ENCODE measurements around the gene FHIP2A. TPM values are rescaled to one million over a fixed set of nuclear protein-coding genes. Genes with fewer than 3 reads are reported as not detected.

Gene FHIP2A
- polyA plus RNA-seq, 1 donor from 2014 or later, result 30.7 TPM

DNA sequence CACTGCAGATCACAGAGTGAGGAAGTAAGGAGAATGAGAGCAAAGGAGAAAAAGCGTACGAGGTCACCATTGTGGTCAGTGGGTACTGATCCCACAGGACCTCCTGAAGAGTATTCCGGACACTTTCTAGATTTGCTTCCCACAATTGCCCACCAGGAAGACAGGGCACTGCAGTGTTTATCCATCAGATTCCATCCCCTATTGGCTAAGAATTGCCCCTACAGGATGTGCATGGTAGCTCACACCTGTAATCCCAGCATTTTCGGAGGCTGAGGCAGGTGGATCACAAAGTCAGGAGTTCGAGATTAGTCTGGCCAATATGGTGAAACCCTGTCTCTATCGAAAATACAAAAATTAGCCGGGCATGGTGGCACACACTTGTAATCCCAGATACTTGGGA, 5.3 kb upstream of the FHIP2A start:
- H3K9me2 ChIP-seq (ENCODE audit: insufficient read depth, low read length), result no peaks in the 10 kb centered on the region
- no peak overlapping the region for H3K27ac ChIP-seq (ENCODE audit: low read length)
- H3K9me3 ChIP-seq (ENCODE audit: low read length), result no peaks in the 10 kb centered on the region
- no peak overlapping the region for H3K4me3 ChIP-seq (ENCODE audit: low read length)
- H4K20me1 ChIP-seq (ENCODE audit: insufficient read depth), result no peaks in the 10 kb centered on the region
- no peak overlapping the region for H3K4me2 ChIP-seq (ENCODE audit: low read length)
- H3F3A ChIP-seq (ENCODE audit: insufficient read depth, low read length, poor library complexity, severe bottlenecking), result no peaks in the 10 kb centered on the region
- no peak overlapping the region for H2AFZ ChIP-seq (ENCODE audit: low read depth, low read length)
- H3K79me2 ChIP-seq (replicated peaks; ENCODE audit: insufficient read depth, low read length), result no peaks in the 10 kb centered on the region
- no peaks in the 10 kb centered on the region for H3K36me3 ChIP-seq (ENCODE audit: insufficient read depth, low read length)
- no peaks in the 10 kb centered on the region for H3K27me3 ChIP-seq (ENCODE audit: insufficient read depth, low read depth, low read length)
- no peak overlapping the region for H3K9ac ChIP-seq (ENCODE audit: low read length)
- TF ChIP-seq RAD21 (conservative IDR thresholded peaks at IDR 0.05), result no peak
- TF ChIP-seq REST (IDR thresholded peaks at IDR 0.05; ENCODE audit: borderline replicate concordance), result no peak
- no peak for TF ChIP-seq EZH2 (IDR thresholded peaks at IDR 0.05; ENCODE audit: borderline replicate concordance, insufficient read depth, low read length, poor library complexity, severe bottlenecking)
- TF ChIP-seq TAF1 (IDR thresholded peaks at IDR 0.05; ENCODE audit: low read depth), result no peak
- TF ChIP-seq POLR2AphosphoS5 (IDR thresholded peaks at IDR 0.05), result no peak
- TF ChIP-seq MXI1 (conservative IDR thresholded peaks at IDR 0.05; ENCODE audit: poor library complexity, severe bottlenecking), result no peak
- no peak for TF ChIP-seq EP300 (conservative IDR thresholded peaks at IDR 0.05; ENCODE audit: poor library complexity, severe bottlenecking)
- TF ChIP-seq CTCF (IDR thresholded peaks at IDR 0.05; ENCODE audit: poor library complexity, severe bottlenecking), result no peak

DNA sequence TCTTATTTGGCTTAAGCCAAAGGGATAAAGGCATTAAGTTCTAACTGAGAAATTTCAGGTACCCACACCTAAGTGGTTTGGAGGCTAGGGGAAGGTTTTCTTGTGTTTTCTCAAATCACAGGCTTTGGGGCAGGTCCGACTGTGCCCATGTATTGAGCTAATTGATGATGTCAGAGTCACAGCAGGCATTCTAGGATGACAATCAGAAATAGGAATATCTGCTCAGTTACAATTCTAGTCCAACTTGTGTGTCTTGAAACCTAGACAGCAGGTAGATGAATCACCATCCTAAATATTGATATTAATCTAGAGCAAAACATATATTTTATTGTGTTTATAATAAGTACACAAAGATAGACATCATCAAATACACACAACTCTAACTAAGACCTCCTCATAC, 2.3 kb upstream of the FHIP2A start:
- Histone ChIP-seq H3K9me2 (ENCODE audit: insufficient read depth, low read length) (no peaks in the 10 kb centered on the region), H3K79me2 (replicated peaks; ENCODE audit: insufficient read depth, low read length) (peaks cover 18% of the 10 kb centered on the region), H4K20me1 (ENCODE audit: insufficient read depth) (no peaks in the 10 kb centered on the region), H3K27me3 (ENCODE audit: insufficient read depth, low read depth, low read length) (no peaks in the 10 kb centered on the region), H3K4me3 (ENCODE audit: low read length) (no peak overlapping the region), H3F3A (ENCODE audit: insufficient read depth, low read length, poor library complexity, severe bottlenecking) (no peaks in the 10 kb centered on the region), H3K9me3 (ENCODE audit: low read length) (no peaks in the 10 kb centered on the region), H2AFZ (ENCODE audit: low read depth, low read length) (no peak overlapping the region), H3K9ac (ENCODE audit: low read length) (no peak overlapping the region), H3K36me3 (ENCODE audit: insufficient read depth, low read length) (no peaks in the 10 kb centered on the region), H3K27ac (ENCODE audit: low read length) (no peak overlapping the region), H3K4me2 (ENCODE audit: low read length) (no peak overlapping the region)
- TF ChIP-seq EZH2 (IDR thresholded peaks at IDR 0.05; ENCODE audit: borderline replicate concordance, insufficient read depth, low read length, poor library complexity, severe bottlenecking), result no peak

GRCh38 chr10:114821915-114822443, 399 bp downstream of the FHIP2A start:
- no peaks in the 10 kb centered on the region for H3K9me2 ChIP-seq (ENCODE audit: insufficient read depth, low read length)
- H3K36me3 ChIP-seq (ENCODE audit: insufficient read depth, low read length), result peaks cover 3% of the 10 kb centered on the region
- no peak for TF ChIP-seq REST (IDR thresholded peaks at IDR 0.05; ENCODE audit: borderline replicate concordance)
- TF ChIP-seq CTCF (IDR thresholded peaks at IDR 0.05; ENCODE audit: poor library complexity, severe bottlenecking), result no peak
- no peak for TF ChIP-seq POLR2AphosphoS5 (IDR thresholded peaks at IDR 0.05)
- no peak for TF ChIP-seq EZH2 (IDR thresholded peaks at IDR 0.05; ENCODE audit: borderline replicate concordance, insufficient read depth, low read length, poor library complexity, severe bottlenecking)
- peak; percentile 6 for TF ChIP-seq RAD21 (conservative IDR thresholded peaks at IDR 0.05)
- H3K27ac ChIP-seq (ENCODE audit: low read length), result peak overlapping the region; percentile 73
- no peak overlapping the region for H3K4me2 ChIP-seq (ENCODE audit: low read length)
- H3K27me3 ChIP-seq (ENCODE audit: insufficient read depth, low read depth, low read length), result no peaks in the 10 kb centered on the region
- peak overlapping the region; percentile 52 for H2AFZ ChIP-seq (ENCODE audit: low read depth, low read length)
- H4K20me1 ChIP-seq (ENCODE audit: insufficient read depth), result no peaks in the 10 kb centered on the region
- H3F3A ChIP-seq (ENCODE audit: insufficient read depth, low read length, poor library complexity, severe bottlenecking), result no peaks in the 10 kb centered on the region
- peaks cover 42% of the 10 kb centered on the region for H3K79me2 ChIP-seq (replicated peaks; ENCODE audit: insufficient read depth, low read length)
- H3K9ac ChIP-seq (ENCODE audit: low read length), result peak overlapping the region; percentile 87
- H3K4me3 ChIP-seq (ENCODE audit: low read length), result peak overlapping the region; percentile 85
- H3K9me3 ChIP-seq (ENCODE audit: low read length), result no peaks in the 10 kb centered on the region
